ENCODE data around the gene WDPCP.

The WDPCP gene

DNA sequence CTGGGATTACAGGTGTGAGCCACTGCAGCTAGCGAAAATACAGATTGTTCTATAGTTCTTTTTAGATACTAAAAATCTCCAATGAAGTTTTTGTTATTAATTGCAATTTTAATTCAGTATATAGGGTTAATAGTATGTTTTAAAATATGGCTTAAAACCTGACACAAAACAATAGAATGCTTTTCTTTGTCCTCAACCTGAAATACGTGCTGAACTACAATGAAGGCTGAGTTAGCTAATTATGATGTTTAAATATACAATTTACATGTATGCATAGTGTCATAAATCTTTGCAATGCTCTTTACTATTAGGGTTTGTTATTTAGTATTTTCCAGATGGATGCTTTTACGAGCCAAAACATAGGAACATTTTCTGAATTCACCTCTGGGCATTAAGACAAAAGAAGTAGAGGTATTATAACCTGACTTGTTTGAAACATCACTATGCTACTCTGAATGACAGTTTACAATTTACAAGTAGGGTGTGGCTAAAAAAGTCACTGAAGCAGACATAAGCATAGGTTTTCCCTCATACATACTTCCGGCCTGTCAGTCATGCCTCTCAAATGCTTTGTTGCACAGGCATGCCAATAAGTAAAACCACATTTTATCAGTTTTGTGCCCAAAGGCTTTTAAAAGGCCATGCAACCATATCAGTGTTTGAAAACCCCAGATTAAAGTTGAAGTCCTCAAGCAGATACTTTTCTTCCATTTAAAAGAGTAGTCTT, 369.3 kb downstream of the WDPCP start:
- DNase-seq (ENCODE audit: low read depth, low spot score): no peak
- Histone ChIP-seq H3K9ac (ENCODE audit: insufficient read length) (no peak overlapping the region), H3K36me3 (ENCODE audit: insufficient read depth, low read length) (no peaks in the 10 kb centered on the region), H3K9me3 (ENCODE audit: low read depth, low read length) (no peaks in the 10 kb centered on the region), H3K4me3 (no peak overlapping the region), H3K27ac (no peak overlapping the region)
- TF ChIP-seq POLR2AphosphoS5 (IDR thresholded peaks at IDR 0.05; ENCODE audit: borderline replicate concordance, low read depth, low read length) (no peak), FOXP2 (optimal IDR thresholded peaks at IDR 0.05; ENCODE audit: control extremely low read depth, extremely low read length, insufficient read depth) (no peak)

DNA sequence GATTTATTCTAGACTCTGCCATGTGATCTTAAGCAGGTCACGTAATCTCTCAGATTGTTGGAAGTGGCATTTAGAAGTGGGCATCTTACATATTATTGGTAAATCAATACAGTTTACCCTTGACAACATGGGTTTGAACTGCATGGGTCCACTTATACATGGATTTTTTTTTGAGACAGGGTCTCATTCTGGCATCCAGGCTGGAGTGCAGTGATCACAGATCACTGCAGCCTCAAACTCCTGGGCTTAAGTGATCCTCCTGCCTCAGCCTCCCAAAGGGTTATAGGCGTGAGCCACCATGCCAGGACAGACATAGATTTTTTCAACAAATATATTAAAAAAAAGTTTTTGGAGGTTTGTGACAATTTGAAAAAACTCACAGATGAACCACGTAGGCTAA, 393.0 kb downstream of the WDPCP start:
- no peak for DNase-seq (ENCODE audit: low read depth, low spot score)
- Histone ChIP-seq H3K9ac (ENCODE audit: insufficient read length) (no peak overlapping the region), H3K4me3 (no peak overlapping the region), H3K27ac (no peak overlapping the region), H3K36me3 (ENCODE audit: insufficient read depth, low read length) (no peaks in the 10 kb centered on the region), H3K9me3 (ENCODE audit: low read depth, low read length) (no peaks in the 10 kb centered on the region)
- TF ChIP-seq FOXP2 (optimal IDR thresholded peaks at IDR 0.05; ENCODE audit: control extremely low read depth, extremely low read length, insufficient read depth) (no peak), POLR2AphosphoS5 (IDR thresholded peaks at IDR 0.05; ENCODE audit: borderline replicate concordance, low read depth, low read length) (no peak), EZH2 (IDR thresholded peaks at IDR 0.05) (no peak)

DNA sequence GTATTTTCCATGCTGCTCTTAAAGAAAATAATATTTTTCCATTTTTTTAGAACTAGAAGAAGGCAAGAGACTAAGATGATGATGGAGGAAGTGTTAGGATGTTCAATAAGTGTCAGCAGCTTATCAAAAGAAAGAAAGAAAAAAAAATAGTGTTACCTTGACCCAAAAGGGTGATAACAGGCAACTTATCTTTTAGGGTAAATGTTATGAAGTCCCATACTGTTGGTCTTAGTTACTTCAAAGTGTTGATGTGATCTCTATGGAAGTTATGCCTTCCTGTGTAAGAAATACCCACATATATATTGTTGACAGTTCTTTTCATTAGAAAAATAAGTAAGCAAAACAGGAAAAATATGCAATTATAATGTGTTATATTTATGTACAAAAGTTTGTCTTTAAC, 394.1 kb downstream of the WDPCP start:
- TF ChIP-seq EZH2 (IDR thresholded peaks at IDR 0.05): no peak
- TF ChIP-seq POLR2AphosphoS5 (IDR thresholded peaks at IDR 0.05; ENCODE audit: borderline replicate concordance, low read depth, low read length): no peak
- no peak for TF ChIP-seq FOXP2 (optimal IDR thresholded peaks at IDR 0.05; ENCODE audit: control extremely low read depth, extremely low read length, insufficient read depth)
- Histone ChIP-seq H3K27ac (no peak overlapping the region), H3K4me3 (no peak overlapping the region), H3K9ac (ENCODE audit: insufficient read length) (no peak overlapping the region), H3K36me3 (ENCODE audit: insufficient read depth, low read length) (no peaks in the 10 kb centered on the region), H3K9me3 (ENCODE audit: low read depth, low read length) (no peaks in the 10 kb centered on the region)
- no peak for DNase-seq (ENCODE audit: low read depth, low spot score)

DNA sequence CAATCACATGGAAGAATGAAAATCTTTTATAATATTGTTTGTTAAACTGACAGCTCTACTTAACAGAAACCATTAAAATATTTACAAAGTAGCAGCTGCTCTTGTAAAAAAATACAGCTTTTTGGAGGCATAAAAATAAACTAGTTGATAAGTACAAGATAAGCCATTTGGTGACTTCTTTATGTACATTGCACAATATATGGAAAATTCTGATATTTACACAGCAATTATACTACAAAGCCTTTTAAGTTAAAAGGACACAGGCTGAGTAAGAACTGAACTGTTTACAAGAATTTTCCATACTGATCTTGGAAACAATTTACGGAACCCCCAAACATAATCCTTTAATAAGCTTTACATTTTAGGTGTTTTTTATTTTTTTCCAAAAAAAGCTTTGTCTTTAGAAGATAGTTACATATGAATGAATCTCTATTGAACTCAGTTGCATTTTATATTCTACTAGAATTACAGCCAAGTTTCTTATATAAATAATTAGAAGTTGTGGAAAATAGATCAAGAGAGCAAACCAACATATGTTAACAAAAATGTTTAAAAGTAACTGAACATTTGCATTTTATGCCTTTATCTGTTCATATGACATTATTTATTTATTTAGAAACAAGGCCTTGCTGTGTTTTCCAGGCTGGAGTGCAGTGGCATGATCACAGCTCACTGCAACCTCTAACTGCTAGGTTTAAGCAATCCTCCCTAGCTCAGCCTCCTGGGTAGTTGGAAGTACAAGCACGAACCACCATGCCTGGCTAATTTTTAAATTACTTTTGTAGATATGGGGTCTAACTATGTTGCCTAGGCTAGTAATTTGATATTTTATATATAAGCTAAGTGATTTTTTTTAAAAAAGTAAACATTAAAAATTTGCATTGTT, 395.1 kb downstream of the WDPCP start:
- DNase-seq (ENCODE audit: low read depth, low spot score): no peak
- H3K9ac ChIP-seq (ENCODE audit: insufficient read length): no peak overlapping the region
- no peak overlapping the region for H3K27ac ChIP-seq
- TF ChIP-seq POLR2AphosphoS5 (IDR thresholded peaks at IDR 0.05; ENCODE audit: borderline replicate concordance, low read depth, low read length) (no peak), EZH2 (IDR thresholded peaks at IDR 0.05) (no peak), FOXP2 (optimal IDR thresholded peaks at IDR 0.05; ENCODE audit: control extremely low read depth, extremely low read length, insufficient read depth) (no peak)
- H3K4me3 ChIP-seq: no peak overlapping the region
- no peaks in the 10 kb centered on the region for H3K36me3 ChIP-seq (ENCODE audit: insufficient read depth, low read length)
- H3K9me3 ChIP-seq (ENCODE audit: low read depth, low read length): no peaks in the 10 kb centered on the region

DNA sequence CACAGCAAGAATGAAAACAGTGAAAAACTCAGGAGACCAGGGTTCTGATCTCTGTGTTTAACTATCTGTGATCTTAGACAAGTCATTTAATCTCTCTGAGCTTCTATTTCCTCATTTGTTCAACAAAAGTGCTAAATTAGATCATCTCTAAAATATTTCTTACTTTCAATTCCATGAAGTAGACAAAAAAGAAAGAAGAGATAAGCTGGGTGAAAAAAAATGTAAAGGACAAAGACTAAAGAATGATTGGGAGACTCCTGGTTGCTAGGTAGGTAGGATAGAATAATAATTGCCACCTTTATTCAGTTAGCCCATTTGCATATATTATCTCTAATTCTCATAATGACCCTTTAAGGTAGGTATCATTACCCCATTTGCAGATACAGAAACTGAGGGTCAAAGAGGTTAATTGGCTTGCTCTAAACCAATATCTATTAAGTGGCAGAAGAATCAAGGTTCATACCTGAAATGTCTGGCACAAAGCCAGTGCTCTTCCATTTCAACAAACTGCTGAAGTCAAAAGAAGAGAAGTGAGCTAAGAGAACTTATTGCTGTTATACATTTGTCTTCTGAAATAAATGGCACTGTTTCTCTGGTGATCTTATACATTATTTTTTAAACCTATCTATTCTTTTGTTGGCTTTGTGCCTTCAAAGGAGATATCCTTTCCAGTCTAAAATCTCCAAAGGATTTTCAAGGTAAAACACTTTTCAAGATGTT, 395.9 kb downstream of the WDPCP start:
- no peaks in the 10 kb centered on the region for H3K36me3 ChIP-seq (ENCODE audit: insufficient read depth, low read length)
- H3K9me3 ChIP-seq (ENCODE audit: low read depth, low read length): no peaks in the 10 kb centered on the region
- no peak for DNase-seq (ENCODE audit: low read depth, low spot score)
- no peak overlapping the region for H3K27ac ChIP-seq
- H3K9ac ChIP-seq (ENCODE audit: insufficient read length): no peak overlapping the region
- no peak overlapping the region for H3K4me3 ChIP-seq
- no peak for TF ChIP-seq FOXP2 (optimal IDR thresholded peaks at IDR 0.05; ENCODE audit: control extremely low read depth, extremely low read length, insufficient read depth)
- no peak for TF ChIP-seq POLR2AphosphoS5 (IDR thresholded peaks at IDR 0.05; ENCODE audit: borderline replicate concordance, low read depth, low read length)
- TF ChIP-seq EZH2 (IDR thresholded peaks at IDR 0.05): no peak

DNA sequence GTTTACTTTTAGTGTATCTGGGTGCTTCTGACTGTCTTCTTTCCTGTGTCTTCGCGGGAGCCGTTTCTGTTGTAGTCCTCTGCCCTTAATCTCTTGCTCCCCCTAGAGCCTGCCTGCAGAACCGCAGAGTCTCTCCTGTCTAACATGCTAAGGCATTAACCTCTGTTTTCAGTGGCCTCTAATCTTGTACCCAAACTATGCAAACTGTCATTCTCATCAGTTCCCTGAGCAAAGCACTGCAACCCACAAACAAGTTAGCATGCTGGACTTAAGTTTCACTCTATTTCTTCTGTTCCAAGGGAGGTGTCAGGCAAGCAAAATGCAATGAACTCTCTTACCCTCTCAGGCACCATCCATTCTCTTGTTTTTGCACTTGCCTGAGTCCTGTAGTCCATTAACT, 399.3 kb downstream of the WDPCP start:
- no peak for DNase-seq (ENCODE audit: low read depth, low spot score)
- H3K27ac ChIP-seq: no peak overlapping the region

DNA sequence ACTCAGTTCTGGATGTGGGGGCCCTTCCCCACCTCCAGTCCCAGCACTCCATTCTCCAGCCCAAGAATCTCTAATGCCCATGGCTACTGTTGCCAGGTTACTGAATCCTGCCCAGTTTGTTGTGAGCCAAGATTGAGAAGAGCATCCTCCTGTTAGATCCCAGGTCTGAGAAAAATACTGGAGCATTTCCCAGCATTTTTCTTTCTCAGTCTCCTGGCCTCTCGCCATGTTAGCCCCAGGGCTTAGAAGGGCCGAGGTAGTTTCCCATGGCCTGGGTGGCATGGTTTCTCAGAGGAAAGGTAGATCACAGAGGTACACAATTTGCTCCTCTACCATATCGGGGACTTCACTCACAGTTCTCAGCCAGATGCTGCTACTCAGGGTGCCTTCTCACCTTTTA, 401.9 kb downstream of the WDPCP start:
- TF ChIP-seq FOXP2 (optimal IDR thresholded peaks at IDR 0.05; ENCODE audit: control extremely low read depth, extremely low read length, insufficient read depth) (no peak), POLR2AphosphoS5 (IDR thresholded peaks at IDR 0.05; ENCODE audit: borderline replicate concordance, low read depth, low read length) (no peak), EZH2 (IDR thresholded peaks at IDR 0.05) (no peak)
- Histone ChIP-seq H3K4me3 (no peak overlapping the region), H3K9ac (ENCODE audit: insufficient read length) (no peak overlapping the region), H3K36me3 (ENCODE audit: insufficient read depth, low read length) (no peaks in the 10 kb centered on the region), H3K27ac (no peak overlapping the region), H3K9me3 (ENCODE audit: low read depth, low read length) (no peaks in the 10 kb centered on the region)
- DNase-seq (ENCODE audit: low read depth, low spot score): no peak

More for the DNA sequence above, 399.3 kb downstream of the WDPCP start:
- H3K36me3 ChIP-seq (ENCODE audit: insufficient read depth, low read length): no peaks in the 10 kb centered on the region
- TF ChIP-seq FOXP2 (optimal IDR thresholded peaks at IDR 0.05; ENCODE audit: control extremely low read depth, extremely low read length, insufficient read depth) (no peak), POLR2AphosphoS5 (IDR thresholded peaks at IDR 0.05; ENCODE audit: borderline replicate concordance, low read depth, low read length) (no peak), EZH2 (IDR thresholded peaks at IDR 0.05) (no peak)
- H3K9ac ChIP-seq (ENCODE audit: insufficient read length): no peak overlapping the region
- H3K9me3 ChIP-seq (ENCODE audit: low read depth, low read length): no peaks in the 10 kb centered on the region
- H3K4me3 ChIP-seq: no peak overlapping the region

Measured in SK-N-MC (cell line).